Ishikawa (cell line): ENCODE data around the gene SDK2.

Source experiments
- CEBPB ChIP-seq: IDR thresholded peaks from 2 replicates; pipeline ENCODE4 v1.6.1; 2012
- CREB1 ChIP-seq: IDR thresholded peaks from 2 replicates; pipeline ENCODE4 v1.6.1; 2012; ENCODE audit warnings: low read depth
- EGR1 ChIP-seq: IDR thresholded peaks from 2 replicates; pipeline ENCODE4 v1.6.1; 2012
- EP300 ChIP-seq: IDR thresholded peaks from 2 replicates; pipeline ENCODE4 v1.6.1; 2012; ENCODE audit warnings: borderline replicate concordance
- FOXM1 ChIP-seq: IDR thresholded peaks from 2 replicates; pipeline ENCODE4 v1.6.1; 2012; ENCODE audit warnings: low read depth, borderline replicate concordance
- NFIC ChIP-seq: IDR thresholded peaks from 2 replicates; pipeline ENCODE4 v1.6.1; 2012
- RAD21 ChIP-seq: IDR thresholded peaks from 2 replicates; pipeline ENCODE4 v1.6.1; 2012; ENCODE audit warnings: low read depth
- TAF1 ChIP-seq: IDR thresholded peaks from 2 replicates; pipeline ENCODE4 v1.6.1; 2012; ENCODE audit warnings: low read depth, mild to moderate bottlenecking
- TCF12 ChIP-seq: IDR thresholded peaks from 2 replicates; pipeline ENCODE4 v1.6.1; 2012; ENCODE audit warnings: low read depth
- TEAD4 ChIP-seq: IDR thresholded peaks from 2 replicates; pipeline ENCODE4 v1.6.1; 2012
- YY1 ChIP-seq: IDR thresholded peaks from 2 replicates; pipeline ENCODE4 v1.6.1; 2012; ENCODE audit warnings: low read depth
- ZBTB7A ChIP-seq: IDR thresholded peaks from 2 replicates; pipeline ENCODE4 v1.6.1; 2012; ENCODE audit warnings: low read depth
- TF ChIP-seq, protein P1 (sequence below): IDR thresholded peaks from 2 replicates; pipeline ENCODE4 v1.6.1; 2012
- TF ChIP-seq, protein P2 (sequence below): IDR thresholded peaks from 2 replicates; pipeline ENCODE4 v1.6.1; 2012; ENCODE audit warnings: low read depth, mild to moderate bottlenecking
- TF ChIP-seq, protein P3 (sequence below): IDR thresholded peaks from 2 replicates; pipeline ENCODE4 v1.6.1; 2012

The SDK2 gene

DNA sequence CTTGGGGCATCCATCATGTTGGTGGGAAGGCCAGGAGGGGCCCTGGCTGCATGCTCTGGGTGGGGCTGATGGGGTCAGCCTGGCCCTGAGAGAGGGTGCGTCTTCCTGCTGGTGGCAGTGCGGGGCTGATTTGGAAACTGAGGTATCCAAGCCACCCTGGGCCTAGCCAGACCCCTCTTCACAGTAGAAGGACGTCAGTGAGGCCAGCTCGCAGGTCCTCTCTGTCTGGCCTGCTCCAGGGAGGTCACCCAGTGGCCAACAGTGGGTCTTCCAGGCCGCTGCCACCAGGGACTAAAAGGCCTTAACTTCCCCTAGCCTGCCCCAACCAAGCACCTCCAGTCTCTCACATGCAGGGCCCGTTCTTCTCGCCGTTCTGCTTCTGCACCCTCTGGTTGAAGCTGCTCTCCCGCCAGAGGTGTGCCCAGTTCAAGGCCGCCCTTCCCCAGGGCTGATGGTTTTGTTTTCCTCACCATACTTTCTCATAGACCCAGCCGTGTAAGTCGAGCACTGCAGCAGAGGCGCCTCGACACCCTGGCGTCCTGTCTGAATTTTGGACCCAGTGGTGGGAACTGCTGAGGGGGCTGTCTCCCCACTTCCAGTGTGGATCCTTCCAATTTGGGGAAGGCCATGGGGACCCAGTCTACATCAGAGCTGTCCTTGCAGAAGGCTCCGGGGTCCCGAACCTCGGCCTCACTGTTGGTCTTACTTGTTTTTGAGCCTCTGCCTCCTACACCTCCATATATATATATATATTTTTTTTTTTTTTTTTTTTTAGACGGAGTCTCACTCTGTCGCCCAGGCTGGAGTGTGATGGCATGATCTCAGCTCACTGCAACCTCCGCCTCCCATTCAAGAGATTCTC is 289.6 kb downstream of the SDK2 start:
- TF ChIP-seq CREB1 (no peak), NFIC (no peak), TAF1 (no peak), FOXM1 (no peak), EGR1 (no peak), ZBTB7A (no peak), RAD21 (no peak), EP300 (no peak), CEBPB (no peak), YY1 (no peak)
- TF ChIP-seq, protein P1, sequence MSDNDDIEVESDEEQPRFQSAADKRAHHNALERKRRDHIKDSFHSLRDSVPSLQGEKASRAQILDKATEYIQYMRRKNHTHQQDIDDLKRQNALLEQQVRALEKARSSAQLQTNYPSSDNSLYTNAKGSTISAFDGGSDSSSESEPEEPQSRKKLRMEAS: no peak
- TF ChIP-seq, protein P2, sequence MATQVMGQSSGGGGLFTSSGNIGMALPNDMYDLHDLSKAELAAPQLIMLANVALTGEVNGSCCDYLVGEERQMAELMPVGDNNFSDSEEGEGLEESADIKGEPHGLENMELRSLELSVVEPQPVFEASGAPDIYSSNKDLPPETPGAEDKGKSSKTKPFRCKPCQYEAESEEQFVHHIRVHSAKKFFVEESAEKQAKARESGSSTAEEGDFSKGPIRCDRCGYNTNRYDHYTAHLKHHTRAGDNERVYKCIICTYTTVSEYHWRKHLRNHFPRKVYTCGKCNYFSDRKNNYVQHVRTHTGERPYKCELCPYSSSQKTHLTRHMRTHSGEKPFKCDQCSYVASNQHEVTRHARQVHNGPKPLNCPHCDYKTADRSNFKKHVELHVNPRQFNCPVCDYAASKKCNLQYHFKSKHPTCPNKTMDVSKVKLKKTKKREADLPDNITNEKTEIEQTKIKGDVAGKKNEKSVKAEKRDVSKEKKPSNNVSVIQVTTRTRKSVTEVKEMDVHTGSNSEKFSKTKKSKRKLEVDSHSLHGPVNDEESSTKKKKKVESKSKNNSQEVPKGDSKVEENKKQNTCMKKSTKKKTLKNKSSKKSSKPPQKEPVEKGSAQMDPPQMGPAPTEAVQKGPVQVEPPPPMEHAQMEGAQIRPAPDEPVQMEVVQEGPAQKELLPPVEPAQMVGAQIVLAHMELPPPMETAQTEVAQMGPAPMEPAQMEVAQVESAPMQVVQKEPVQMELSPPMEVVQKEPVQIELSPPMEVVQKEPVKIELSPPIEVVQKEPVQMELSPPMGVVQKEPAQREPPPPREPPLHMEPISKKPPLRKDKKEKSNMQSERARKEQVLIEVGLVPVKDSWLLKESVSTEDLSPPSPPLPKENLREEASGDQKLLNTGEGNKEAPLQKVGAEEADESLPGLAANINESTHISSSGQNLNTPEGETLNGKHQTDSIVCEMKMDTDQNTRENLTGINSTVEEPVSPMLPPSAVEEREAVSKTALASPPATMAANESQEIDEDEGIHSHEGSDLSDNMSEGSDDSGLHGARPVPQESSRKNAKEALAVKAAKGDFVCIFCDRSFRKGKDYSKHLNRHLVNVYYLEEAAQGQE: no peak
- TF ChIP-seq, protein P3, sequence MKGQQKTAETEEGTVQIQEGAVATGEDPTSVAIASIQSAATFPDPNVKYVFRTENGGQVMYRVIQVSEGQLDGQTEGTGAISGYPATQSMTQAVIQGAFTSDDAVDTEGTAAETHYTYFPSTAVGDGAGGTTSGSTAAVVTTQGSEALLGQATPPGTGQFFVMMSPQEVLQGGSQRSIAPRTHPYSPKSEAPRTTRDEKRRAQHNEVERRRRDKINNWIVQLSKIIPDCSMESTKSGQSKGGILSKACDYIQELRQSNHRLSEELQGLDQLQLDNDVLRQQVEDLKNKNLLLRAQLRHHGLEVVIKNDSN: no peak

DNA sequence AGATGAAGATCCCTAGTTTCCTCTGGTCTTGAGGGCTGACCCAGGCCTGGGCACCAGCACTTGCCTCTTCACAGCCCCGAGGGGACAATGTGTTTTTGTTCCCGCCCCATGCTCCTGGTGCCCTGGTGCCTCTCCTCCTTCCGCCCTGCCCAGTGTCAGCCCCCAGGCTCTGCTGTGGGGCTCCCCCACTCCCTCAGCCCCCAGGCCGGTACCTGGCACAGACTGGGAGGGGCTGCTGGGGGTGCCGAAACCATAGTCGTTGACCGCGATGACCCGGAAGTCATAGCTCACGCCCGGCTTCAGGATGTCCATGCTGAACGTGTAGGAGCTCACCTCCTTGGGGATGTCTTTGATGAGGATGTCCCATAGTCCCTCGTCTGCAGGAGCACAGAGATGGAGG is 292.0 kb downstream of the SDK2 start:
- TF ChIP-seq EGR1: no peak
- TF ChIP-seq CEBPB: no peak
- TF ChIP-seq YY1: no peak
- TF ChIP-seq, protein P2: no peak
- no peak for TF ChIP-seq TCF12
- no peak for TF ChIP-seq TAF1
- no peak for TF ChIP-seq ZBTB7A
- TF ChIP-seq TEAD4: no peak
- TF ChIP-seq, protein P3: no peak
- no peak for TF ChIP-seq RAD21
- TF ChIP-seq FOXM1: no peak
- TF ChIP-seq NFIC: no peak
- TF ChIP-seq, protein P1: no peak
- no peak for TF ChIP-seq CREB1
- TF ChIP-seq EP300: no peak

DNA sequence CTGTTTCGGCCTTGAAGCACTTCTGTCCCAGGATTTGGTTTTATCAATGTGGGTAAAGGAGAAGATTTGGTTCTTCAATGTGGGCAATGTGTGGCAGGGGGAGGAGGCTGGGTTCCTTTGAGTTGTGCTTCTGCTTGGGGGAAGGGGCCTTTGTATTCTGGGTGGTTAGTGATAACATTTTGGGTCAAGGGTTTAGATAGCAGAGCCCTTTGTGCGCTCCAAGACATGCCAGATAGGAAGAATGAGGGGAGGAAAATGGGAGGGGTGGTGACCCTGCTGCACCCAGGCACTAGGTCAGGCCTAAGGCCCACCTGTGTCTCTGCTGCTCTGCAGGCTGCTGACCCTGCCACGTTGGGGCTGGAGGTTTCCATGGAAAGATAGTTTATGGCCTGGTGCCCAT is 292.5 kb downstream of the SDK2 start:
- TF ChIP-seq ZBTB7A: no peak
- no peak for TF ChIP-seq EP300
- no peak for TF ChIP-seq TAF1
- TF ChIP-seq, protein P2: no peak
- TF ChIP-seq, protein P1: no peak

DNA sequence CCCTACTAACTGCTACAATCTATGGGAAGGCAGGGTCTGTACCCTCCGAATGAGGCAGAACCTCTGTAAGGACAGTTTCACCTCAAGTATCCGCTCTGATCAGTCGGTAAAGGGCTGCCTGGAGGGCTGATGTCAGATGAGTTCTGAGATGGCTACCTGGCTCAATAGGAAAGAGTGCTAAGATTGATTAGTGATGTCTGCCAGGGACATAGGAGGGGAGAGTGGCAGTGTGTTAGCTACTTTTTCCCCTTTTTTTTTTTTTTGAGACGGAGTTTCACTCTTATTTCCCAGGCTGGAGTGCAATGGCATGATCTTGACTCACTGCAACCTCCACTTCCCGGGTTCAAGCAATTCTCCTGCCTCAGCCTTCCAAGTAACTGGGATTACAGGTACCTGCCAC is 293.4 kb downstream of the SDK2 start:
- TF ChIP-seq EGR1 (no peak), FOXM1 (no peak), EP300 (no peak), TCF12 (no peak), YY1 (no peak), NFIC (no peak), CREB1 (no peak), RAD21 (no peak), TAF1 (no peak), TEAD4 (no peak), ZBTB7A (no peak), CEBPB (no peak)
- TF ChIP-seq, protein P2: no peak
- TF ChIP-seq, protein P3: no peak
- TF ChIP-seq, protein P1: no peak
